ENCODE data around the gene ASNS. TPM values are rescaled to one million over a fixed set of nuclear protein-coding genes. Genes with fewer than 3 reads are reported as not detected.
"Not testable (repeated sequence)": the region's sequence is repeated elsewhere in the genome, so short reads cannot be mapped to it uniquely, and the experiment has no call there.

ASNS gene
- total RNA-seq: 100 to 1,000 TPM; 338 to 383 TPM

- H3K4me3 Mint-ChIP-seq: peak within 1 kb of the TSS; percentile 97
- H3K4me1 Mint-ChIP-seq (ENCODE audit: low read depth): peaks cover 44% of the 10 kb centered on the region
- no peaks in the 10 kb centered on the region for H3K27me3 Mint-ChIP-seq (ENCODE audit: low read depth)
- ATAC-seq (replicated peaks in 1 of 2) (peak; percentile 92 to 93), DNase-seq (peak; percentile 96)
- H3K9me3 Mint-ChIP-seq: no peaks in the 10 kb centered on the region
- H3K36me3 Mint-ChIP-seq (ENCODE audit: insufficient read depth in 2 of 2): peaks cover 4 to 29% of the 10 kb centered on the region in 2 donors
- peak within 1 kb of the TSS; percentile 97 for H3K27ac Mint-ChIP-seq
These were observed at the start of gene ASNS for GRCh38 chr7:97872025-97872669. Gene ASNS (minus strand): TSS chr7:97872408. CDS start chr7:97869156, 3,252 bp downstream.

GRCh38 chr7:97921254-97921653 is 49.0 kb upstream of the ASNS start:
- H3K9me3 Mint-ChIP-seq; H3K27ac Mint-ChIP-seq; H3K4me1 Mint-ChIP-seq (ENCODE audit: low read depth); DNase-seq; H3K36me3 Mint-ChIP-seq (ENCODE audit: insufficient read depth in 2 of 2); H3K4me3 Mint-ChIP-seq; H3K27me3 Mint-ChIP-seq (ENCODE audit: low read depth); ATAC-seq (replicated peaks in 1 of 2): not testable (repeated sequence)

- DNase-seq: peak in 1 of 2 donors; percentile 9
These were observed 43.1 kb upstream of the ASNS start for GRCh38 chr7:97915267-97915666.

GRCh38 chr7:97912294-97912693 is 40.1 kb upstream of the ASNS start:
- H3K9me3 Mint-ChIP-seq; H3K36me3 Mint-ChIP-seq (ENCODE audit: insufficient read depth in 2 of 2); H3K27me3 Mint-ChIP-seq (ENCODE audit: low read depth); H3K4me3 Mint-ChIP-seq; ATAC-seq (replicated peaks in 1 of 2); H3K4me1 Mint-ChIP-seq (ENCODE audit: low read depth); H3K27ac Mint-ChIP-seq; DNase-seq: not testable (repeated sequence)

More at GRCh38 chr7:97915267-97915666, 43.1 kb upstream of the ASNS start:
- not testable (repeated sequence) for H3K27me3 Mint-ChIP-seq (ENCODE audit: low read depth); H3K9me3 Mint-ChIP-seq; H3K36me3 Mint-ChIP-seq (ENCODE audit: insufficient read depth in 2 of 2); H3K4me1 Mint-ChIP-seq (ENCODE audit: low read depth); H3K4me3 Mint-ChIP-seq; ATAC-seq (replicated peaks in 1 of 2)
- peak overlapping the region; percentile 67 for H3K27ac Mint-ChIP-seq

GRCh38 chr7:97896893-97897292 is 24.7 kb upstream of the ASNS start:
- H3K36me3 Mint-ChIP-seq (ENCODE audit: insufficient read depth in 2 of 2): not testable (repeated sequence)

GRCh38 chr7:97891721-97892120 is 19.5 kb upstream of the ASNS start:
- DNase-seq; H3K9me3 Mint-ChIP-seq; H3K4me3 Mint-ChIP-seq; H3K4me1 Mint-ChIP-seq (ENCODE audit: low read depth); ATAC-seq (replicated peaks in 1 of 2); H3K27ac Mint-ChIP-seq; H3K27me3 Mint-ChIP-seq (ENCODE audit: low read depth): not testable (repeated sequence)
- peaks cover 11 to 12% of the 10 kb centered on the region in 2 donors for H3K36me3 Mint-ChIP-seq (ENCODE audit: insufficient read depth in 2 of 2)

More at GRCh38 chr7:97896893-97897292, 24.7 kb upstream of the ASNS start:
- not testable (repeated sequence) for H3K4me1 Mint-ChIP-seq (ENCODE audit: low read depth); H3K4me3 Mint-ChIP-seq; ATAC-seq (replicated peaks in 1 of 2); H3K9me3 Mint-ChIP-seq; H3K27ac Mint-ChIP-seq; DNase-seq; H3K27me3 Mint-ChIP-seq (ENCODE audit: low read depth)

- H3K9me3 Mint-ChIP-seq; ATAC-seq (replicated peaks in 1 of 2); H3K36me3 Mint-ChIP-seq (ENCODE audit: insufficient read depth in 2 of 2); H3K4me1 Mint-ChIP-seq (ENCODE audit: low read depth); H3K27ac Mint-ChIP-seq; H3K4me3 Mint-ChIP-seq; H3K27me3 Mint-ChIP-seq (ENCODE audit: low read depth): not testable (repeated sequence)
- DNase-seq: peak in 1 of 2 donors; percentile 4
These were observed 7.3 kb upstream of the ASNS start for GRCh38 chr7:97879527-97879926.

- not testable (repeated sequence) for DNase-seq; H3K9me3 Mint-ChIP-seq; ATAC-seq (replicated peaks in 1 of 2); H3K4me3 Mint-ChIP-seq; H3K27me3 Mint-ChIP-seq (ENCODE audit: low read depth); H3K27ac Mint-ChIP-seq
- peaks cover 28% of the 10 kb centered on the region for H3K4me1 Mint-ChIP-seq (ENCODE audit: low read depth)
- H3K36me3 Mint-ChIP-seq (ENCODE audit: insufficient read depth in 2 of 2): peaks cover 0 to 12% of the 10 kb centered on the region in 2 donors
These were observed 2.7 kb upstream of the ASNS start for GRCh38 chr7:97874894-97875293.

- ATAC-seq (replicated peaks in 1 of 2): no peak
- Mint-ChIP-seq H3K4me3 (peak overlapping the region; percentile 25 to 97), H3K36me3 (ENCODE audit: insufficient read depth in 2 of 2) (peaks cover 4 to 20% of the 10 kb centered on the region in 2 donors), H3K27me3 (ENCODE audit: low read depth) (no peaks in the 10 kb centered on the region), H3K27ac (peak overlapping the region; percentile 5), H3K9me3 (no peaks in the 10 kb centered on the region), H3K4me1 (ENCODE audit: low read depth) (peaks cover 41% of the 10 kb centered on the region)
- no peak for DNase-seq
These were observed 1.4 kb upstream of the ASNS start for GRCh38 chr7:97873606-97874005.

GRCh38 chr7:97871659-97872024 is 566 bp downstream of the ASNS start:
- Mint-ChIP-seq H3K27ac (peak overlapping the region; percentile 97), H3K27me3 (ENCODE audit: low read depth) (no peaks in the 10 kb centered on the region), H3K9me3 (no peaks in the 10 kb centered on the region), H3K36me3 (ENCODE audit: insufficient read depth in 2 of 2) (peaks cover 4 to 30% of the 10 kb centered on the region in 2 donors), H3K4me3 (peak overlapping the region; percentile 97), H3K4me1 (ENCODE audit: low read depth) (peaks cover 49% of the 10 kb centered on the region)
- DNase-seq: peak; percentile 40 to 51
- ATAC-seq (replicated peaks in 1 of 2): peak; percentile 23 to 26

GRCh38 chr7:97868788-97869187 is 3.4 kb downstream of the ASNS start:
- Mint-ChIP-seq H3K4me3 (no peak overlapping the region), H3K9me3 (no peaks in the 10 kb centered on the region), H3K36me3 (ENCODE audit: insufficient read depth in 2 of 2) (peaks cover 8 to 45% of the 10 kb centered on the region in 2 donors), H3K27ac (no peak overlapping the region), H3K4me1 (ENCODE audit: low read depth) (peaks cover 60% of the 10 kb centered on the region), H3K27me3 (ENCODE audit: low read depth) (no peaks in the 10 kb centered on the region)
- ATAC-seq (replicated peaks in 1 of 2): no peak
- DNase-seq: no peak

GRCh38 chr7:97868314-97868713 is 3.9 kb downstream of the ASNS start:
- H3K27me3 Mint-ChIP-seq (ENCODE audit: low read depth): no peaks in the 10 kb centered on the region
- H3K36me3 Mint-ChIP-seq (ENCODE audit: insufficient read depth in 2 of 2): peaks cover 8 to 47% of the 10 kb centered on the region in 2 donors
- DNase-seq: no peak
- no peak overlapping the region for H3K4me3 Mint-ChIP-seq
- no peaks in the 10 kb centered on the region for H3K9me3 Mint-ChIP-seq
- no peak for ATAC-seq (replicated peaks in 1 of 2)
- H3K4me1 Mint-ChIP-seq (ENCODE audit: low read depth): peaks cover 58% of the 10 kb centered on the region
- H3K27ac Mint-ChIP-seq: no peak overlapping the region

- H3K4me3 Mint-ChIP-seq: no peak overlapping the region
These were observed 7.1 kb downstream of the ASNS start for GRCh38 chr7:97865104-97865503.

More at GRCh38 chr7:97865104-97865503, 7.1 kb downstream of the ASNS start:
- no peaks in the 10 kb centered on the region for H3K27me3 Mint-ChIP-seq (ENCODE audit: low read depth)
- H3K27ac Mint-ChIP-seq: no peak overlapping the region
- peaks cover 15 to 54% of the 10 kb centered on the region in 2 donors for H3K36me3 Mint-ChIP-seq (ENCODE audit: insufficient read depth in 2 of 2)
- no peaks in the 10 kb centered on the region for H3K9me3 Mint-ChIP-seq
- DNase-seq (no peak), ATAC-seq (replicated peaks in 1 of 2) (no peak)
- H3K4me1 Mint-ChIP-seq (ENCODE audit: low read depth): peaks cover 46% of the 10 kb centered on the region

Data from activated T-cell treated with anti-CD3 and anti-CD28 coated beads, Interleukin-2, amount 50 U/mL, for 72 hours (primary cell).